NCI-H1436 (cell line): ENCODE measurements around the gene FILIP1.

Experiments
- DNase-seq: peaks from one replicate; lab custom pipeline; 2025; lab: John Stamatoyannopoulos, UW

The FILIP1 gene

GRCh38 chr6:75493400-75494064 is at the start of gene FILIP1:
Gene FILIP1, minus strand, starts transcription at chr6:75493800. Its CDS starts 78,828 bp downstream, at chr6:75414972.
- no peak for DNase-seq

GRCh38 chr6:75543311-75543710 is 49.7 kb upstream of the FILIP1 start:
- no peak for DNase-seq

GRCh38 chr6:75539136-75539535 is 45.5 kb upstream of the FILIP1 start:
- no peak for DNase-seq

GRCh38 chr6:75532521-75532920 is 38.9 kb upstream of the FILIP1 start:
- no peak for DNase-seq

- no peak for DNase-seq
Measured at GRCh38 chr6:75531174-75531573, 37.6 kb upstream of the FILIP1 start.

- DNase-seq = no peak
Measured at GRCh38 chr6:75530696-75531095, 37.1 kb upstream of the FILIP1 start.

GRCh38 chr6:75528423-75528822 is 34.8 kb upstream of the FILIP1 start:
- no peak for DNase-seq

- DNase-seq = peak; percentile 55
Measured at GRCh38 chr6:75526502-75527127, 33.0 kb upstream of the FILIP1 start.

- DNase-seq = no peak
Measured at GRCh38 chr6:75525682-75526081, 32.1 kb upstream of the FILIP1 start.

GRCh38 chr6:75524322-75524972 is 30.8 kb upstream of the FILIP1 start:
- DNase-seq = no peak

- DNase-seq = no peak
Measured at GRCh38 chr6:75516757-75517156, 23.2 kb upstream of the FILIP1 start.

GRCh38 chr6:75512591-75512990 is 19.0 kb upstream of the FILIP1 start:
- DNase-seq = no peak

- no peak for DNase-seq
Measured at GRCh38 chr6:75505424-75505823, 11.8 kb upstream of the FILIP1 start.

GRCh38 chr6:75504465-75505222 is 11.0 kb upstream of the FILIP1 start:
- no peak for DNase-seq

- DNase-seq = no peak
Measured at GRCh38 chr6:75503291-75503690, 9.7 kb upstream of the FILIP1 start.

- DNase-seq = no peak
Measured at GRCh38 chr6:75502884-75503283, 9.3 kb upstream of the FILIP1 start.

- DNase-seq = no peak
Measured at GRCh38 chr6:75501756-75502155, 8.2 kb upstream of the FILIP1 start.

GRCh38 chr6:75499640-75500039 is 6.0 kb upstream of the FILIP1 start:
- DNase-seq = no peak

GRCh38 chr6:75498862-75499261 is 5.3 kb upstream of the FILIP1 start:
- DNase-seq = no peak

GRCh38 chr6:75497994-75498393 is 4.4 kb upstream of the FILIP1 start:
- DNase-seq = no peak

GRCh38 chr6:75495011-75495410 is 1.4 kb upstream of the FILIP1 start:
- no peak for DNase-seq

- no peak for DNase-seq
Measured at GRCh38 chr6:75494290-75494689, 690 bp upstream of the FILIP1 start.
